HG02759 (cell line): ENCODE results near the gene HNRNPDL.
"Not testable (repeated sequence)": the region's sequence is repeated elsewhere in the genome, so short reads cannot be mapped to it uniquely, and the experiment has no call there.

Source experiments
- ATAC-seq: cut with Tn5 transposase; IDR thresholded peaks from one replicate; pipeline ENCODE4 v1.9.1; 2021; ENCODE audit warnings: mild to moderate bottlenecking, moderate library complexity; ENCODE audit not compliant: unreplicated experiment

The HNRNPDL gene

GRCh38 chr4:82430193-82430963 is at the start of gene HNRNPDL, which contains the start of gene ENOPH1:
TSS of gene HNRNPDL (minus strand) at chr4:82430462. CDS start at chr4:82429690, 772 bp downstream.
TSS of gene ENOPH1 (plus strand) at chr4:82430590. CDS start at chr4:82430830, 240 bp downstream.
- peak; percentile 70 for ATAC-seq

GRCh38 chr4:82479562-82479961 is 49.3 kb upstream of the HNRNPDL start:
- no peak for ATAC-seq

GRCh38 chr4:82477469-82477868 is 47.2 kb upstream of the HNRNPDL start:
- ATAC-seq = not testable (repeated sequence)

GRCh38 chr4:82475931-82476330 is 45.7 kb upstream of the HNRNPDL start:
- ATAC-seq = not testable (repeated sequence)

- ATAC-seq = no peak
Observed at GRCh38 chr4:82473621-82474164, 43.4 kb upstream of the HNRNPDL start.

GRCh38 chr4:82473080-82473479 is 42.8 kb upstream of the HNRNPDL start:
- ATAC-seq = not testable (repeated sequence)

- ATAC-seq = no peak
Observed at GRCh38 chr4:82469791-82470345, 39.6 kb upstream of the HNRNPDL start.

GRCh38 chr4:82467471-82467870 is 37.2 kb upstream of the HNRNPDL start:
- no peak for ATAC-seq

GRCh38 chr4:82463221-82463620 is 33.0 kb upstream of the HNRNPDL start:
- ATAC-seq = no peak

- ATAC-seq = peak; percentile 86
Observed at GRCh38 chr4:82462415-82462831, 32.2 kb upstream of the HNRNPDL start.

- ATAC-seq = no peak
Observed at GRCh38 chr4:82461710-82462109, 31.4 kb upstream of the HNRNPDL start.

- no peak for ATAC-seq
Observed at GRCh38 chr4:82458729-82459128, 28.5 kb upstream of the HNRNPDL start.

- ATAC-seq = no peak
Observed at GRCh38 chr4:82457266-82457665, 27.0 kb upstream of the HNRNPDL start.

GRCh38 chr4:82452026-82452425 is 21.8 kb upstream of the HNRNPDL start:
- no peak for ATAC-seq

- ATAC-seq = no peak
Observed at GRCh38 chr4:82450966-82451755, 20.9 kb upstream of the HNRNPDL start.

- ATAC-seq = no peak
Observed at GRCh38 chr4:82447886-82448285, 17.6 kb upstream of the HNRNPDL start.

GRCh38 chr4:82439088-82439487 is 8.8 kb upstream of the HNRNPDL start:
- no peak for ATAC-seq

GRCh38 chr4:82437285-82438005 is 7.2 kb upstream of the HNRNPDL start:
- no peak for ATAC-seq

- no peak for ATAC-seq
Observed at GRCh38 chr4:82436780-82437179, 6.5 kb upstream of the HNRNPDL start.

GRCh38 chr4:82436130-82436529 is 5.9 kb upstream of the HNRNPDL start:
- ATAC-seq = no peak

GRCh38 chr4:82434949-82435348 is 4.7 kb upstream of the HNRNPDL start:
- ATAC-seq = no peak
